ENCODE data around the gene GRM8.

GRM8 gene

DNA sequence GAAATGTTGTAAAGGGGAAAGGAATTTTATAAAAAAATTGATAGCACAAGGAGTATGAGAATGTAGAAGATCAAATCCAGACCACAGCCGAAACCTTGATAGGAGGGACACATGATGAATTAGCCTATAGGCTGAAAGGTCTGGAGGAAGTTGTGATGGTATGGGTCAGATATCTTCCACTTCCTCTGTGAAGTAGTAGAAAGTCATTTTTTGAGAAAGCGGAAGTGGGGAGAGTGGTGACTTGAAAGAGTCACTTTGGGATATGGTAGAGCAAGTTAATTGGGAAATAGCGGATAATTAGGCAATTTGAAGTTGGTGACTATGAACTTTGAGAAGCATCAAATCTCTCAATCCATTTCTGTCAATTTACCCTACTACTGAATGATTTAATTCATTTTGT, 99.4 kb downstream of the GRM8 start:
- no peak overlapping the region for H3K27ac ChIP-seq (ENCODE audit: low read depth, low read length)
- H3K36me3 ChIP-seq (ENCODE audit: control insufficient read depth in 1 of 2, insufficient read depth in 2 of 2, low read length in 2 of 2) = no peaks in the 10 kb centered on the region
- no peak overlapping the region for H3K9ac ChIP-seq (ENCODE audit: low read depth in 1 of 2, low read length in 2 of 2)
- no peak overlapping the region for H3K4me3 ChIP-seq (ENCODE audit: low read depth in 1 of 2, low read length in 2 of 2)
- no peaks in the 10 kb centered on the region for H3K9me3 ChIP-seq (ENCODE audit: control insufficient read depth in 1 of 2, low read length in 2 of 2)
- H3K27me3 ChIP-seq (ENCODE audit: control insufficient read depth in 1 of 2, insufficient read depth in 2 of 2, low read length in 2 of 2) = no peaks in the 10 kb centered on the region
- no peaks in the 10 kb centered on the region for H3K4me1 ChIP-seq (ENCODE audit: control insufficient read depth in 1 of 2, insufficient read depth in 2 of 2, low read length in 2 of 2)

GRCh38 chr7:127152423-127152822, 100.3 kb downstream of the GRM8 start:
- Histone ChIP-seq H3K9ac (ENCODE audit: low read depth in 1 of 2, low read length in 2 of 2) (no peak overlapping the region), H3K4me1 (ENCODE audit: control insufficient read depth in 1 of 2, insufficient read depth in 2 of 2, low read length in 2 of 2) (no peaks in the 10 kb centered on the region), H3K27me3 (ENCODE audit: control insufficient read depth in 1 of 2, insufficient read depth in 2 of 2, low read length in 2 of 2) (no peaks in the 10 kb centered on the region), H3K9me3 (ENCODE audit: control insufficient read depth in 1 of 2, low read length in 2 of 2) (no peaks in the 10 kb centered on the region), H3K27ac (ENCODE audit: low read depth, low read length) (no peak overlapping the region), H3K4me3 (ENCODE audit: low read depth in 1 of 2, low read length in 2 of 2) (no peak overlapping the region), H3K36me3 (ENCODE audit: control insufficient read depth in 1 of 2, insufficient read depth in 2 of 2, low read length in 2 of 2) (no peaks in the 10 kb centered on the region)

DNA sequence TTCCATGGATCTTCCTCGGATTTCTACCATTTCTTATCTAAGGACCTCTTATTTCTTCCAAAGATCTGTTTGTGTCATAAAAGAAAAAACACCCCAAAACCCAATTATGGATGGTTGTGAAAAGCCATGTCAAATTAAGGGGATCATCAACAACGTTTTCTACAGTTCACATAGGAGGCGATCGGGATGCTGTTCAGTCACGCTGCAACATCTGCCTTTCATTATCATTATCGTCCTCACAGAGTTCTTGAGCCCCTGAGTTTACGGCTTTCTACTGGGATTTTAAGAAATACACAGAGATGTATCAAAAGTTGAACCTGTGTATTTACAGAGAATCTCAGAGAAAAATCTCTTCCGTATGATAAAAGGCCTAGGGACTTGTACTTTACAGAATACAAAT, 101.4 kb downstream of the GRM8 start:
- H3K27ac ChIP-seq (ENCODE audit: low read depth, low read length) = no peak overlapping the region
- no peaks in the 10 kb centered on the region for H3K4me1 ChIP-seq (ENCODE audit: control insufficient read depth in 1 of 2, insufficient read depth in 2 of 2, low read length in 2 of 2)
- no peak overlapping the region for H3K9ac ChIP-seq (ENCODE audit: low read depth in 1 of 2, low read length in 2 of 2)
- no peaks in the 10 kb centered on the region for H3K9me3 ChIP-seq (ENCODE audit: control insufficient read depth in 1 of 2, low read length in 2 of 2)
- no peaks in the 10 kb centered on the region for H3K27me3 ChIP-seq (ENCODE audit: control insufficient read depth in 1 of 2, insufficient read depth in 2 of 2, low read length in 2 of 2)
- H3K4me3 ChIP-seq (ENCODE audit: low read depth in 1 of 2, low read length in 2 of 2) = no peak overlapping the region
- H3K36me3 ChIP-seq (ENCODE audit: control insufficient read depth in 1 of 2, insufficient read depth in 2 of 2, low read length in 2 of 2) = no peaks in the 10 kb centered on the region

- H3K27ac ChIP-seq (ENCODE audit: low read depth, low read length) = no peak overlapping the region
- no peaks in the 10 kb centered on the region for H3K27me3 ChIP-seq (ENCODE audit: control insufficient read depth in 1 of 2, insufficient read depth in 2 of 2, low read length in 2 of 2)
- H3K4me3 ChIP-seq (ENCODE audit: low read depth in 1 of 2, low read length in 2 of 2) = no peak overlapping the region
- no peak overlapping the region for H3K9ac ChIP-seq (ENCODE audit: low read depth in 1 of 2, low read length in 2 of 2)
- no peaks in the 10 kb centered on the region for H3K36me3 ChIP-seq (ENCODE audit: control insufficient read depth in 1 of 2, insufficient read depth in 2 of 2, low read length in 2 of 2)
- no peaks in the 10 kb centered on the region for H3K4me1 ChIP-seq (ENCODE audit: control insufficient read depth in 1 of 2, insufficient read depth in 2 of 2, low read length in 2 of 2)
- H3K9me3 ChIP-seq (ENCODE audit: control insufficient read depth in 1 of 2, low read length in 2 of 2) = no peaks in the 10 kb centered on the region
These were observed 102.2 kb downstream of the GRM8 start for GRCh38 chr7:127150543-127150942.

DNA sequence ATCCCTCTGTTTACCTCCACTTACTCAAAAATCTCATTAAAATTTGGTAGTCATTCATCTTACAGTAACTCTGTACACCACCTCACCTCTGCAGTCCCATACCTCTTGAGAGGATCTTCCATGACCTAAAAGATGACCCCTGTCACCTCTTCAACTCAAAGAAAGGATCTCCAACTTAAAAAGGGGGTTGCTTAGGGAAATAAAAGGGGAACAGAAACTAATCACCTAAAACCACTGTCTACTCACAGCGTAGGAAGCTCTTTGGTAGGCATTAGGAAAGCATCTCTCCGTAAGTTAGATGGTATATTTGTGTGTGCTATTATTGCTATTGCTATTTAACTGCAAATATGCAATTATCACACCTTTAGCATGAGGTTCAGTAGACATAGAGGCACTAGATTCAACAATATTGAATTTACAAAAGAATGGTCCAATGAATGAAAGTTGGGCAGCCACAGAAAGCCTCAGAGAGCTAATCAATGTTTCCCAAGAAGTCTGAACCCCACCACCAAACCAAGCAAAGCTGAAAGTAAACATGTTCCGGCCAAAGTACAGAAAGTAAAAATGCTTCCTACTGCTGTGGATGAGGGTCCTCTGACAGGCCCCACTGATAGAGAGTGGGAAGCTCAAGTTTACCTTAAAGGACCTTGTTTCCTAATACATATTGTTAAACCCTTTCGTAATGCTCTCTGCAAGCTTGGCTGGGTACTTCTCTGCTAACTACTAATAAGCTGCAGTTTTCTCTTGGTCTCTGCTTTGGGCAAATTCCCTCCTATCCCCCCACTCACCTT, 105.8 kb downstream of the GRM8 start:
- H3K36me3 ChIP-seq (ENCODE audit: control insufficient read depth in 1 of 2, insufficient read depth in 2 of 2, low read length in 2 of 2) = no peaks in the 10 kb centered on the region
- no peak overlapping the region for H3K9ac ChIP-seq (ENCODE audit: low read depth in 1 of 2, low read length in 2 of 2)
- no peaks in the 10 kb centered on the region for H3K27me3 ChIP-seq (ENCODE audit: control insufficient read depth in 1 of 2, insufficient read depth in 2 of 2, low read length in 2 of 2)
- no peak overlapping the region for H3K4me3 ChIP-seq (ENCODE audit: low read depth in 1 of 2, low read length in 2 of 2)
- no peaks in the 10 kb centered on the region for H3K9me3 ChIP-seq (ENCODE audit: control insufficient read depth in 1 of 2, low read length in 2 of 2)
- H3K27ac ChIP-seq (ENCODE audit: low read depth, low read length) = no peak overlapping the region
- no peaks in the 10 kb centered on the region for H3K4me1 ChIP-seq (ENCODE audit: control insufficient read depth in 1 of 2, insufficient read depth in 2 of 2, low read length in 2 of 2)

DNA sequence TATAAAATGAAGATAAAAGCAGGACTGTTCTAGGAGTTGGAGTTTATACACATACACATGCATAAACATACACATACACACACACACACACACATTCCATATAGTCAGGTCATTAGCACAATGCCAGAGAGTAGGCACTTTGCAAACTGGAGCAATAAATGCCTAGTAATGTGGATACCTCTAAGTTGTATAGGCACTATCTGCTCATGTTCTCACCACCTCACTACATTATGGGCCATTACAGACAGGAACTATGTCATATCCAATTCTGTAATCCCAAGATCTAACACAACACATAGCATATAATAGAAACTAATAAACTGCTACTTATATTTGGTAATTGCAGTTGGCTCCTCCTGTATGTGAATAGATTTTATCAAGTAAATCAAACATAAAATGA, 115.6 kb downstream of the GRM8 start:
- Histone ChIP-seq H3K27me3 (ENCODE audit: control insufficient read depth in 1 of 2, insufficient read depth in 2 of 2, low read length in 2 of 2) (no peaks in the 10 kb centered on the region), H3K9ac (ENCODE audit: low read depth in 1 of 2, low read length in 2 of 2) (no peak overlapping the region), H3K27ac (ENCODE audit: low read depth, low read length) (no peak overlapping the region), H3K9me3 (ENCODE audit: control insufficient read depth in 1 of 2, low read length in 2 of 2) (no peaks in the 10 kb centered on the region), H3K36me3 (ENCODE audit: control insufficient read depth in 1 of 2, insufficient read depth in 2 of 2, low read length in 2 of 2) (no peaks in the 10 kb centered on the region), H3K4me1 (ENCODE audit: control insufficient read depth in 1 of 2, insufficient read depth in 2 of 2, low read length in 2 of 2) (no peaks in the 10 kb centered on the region), H3K4me3 (ENCODE audit: low read depth in 1 of 2, low read length in 2 of 2) (no peak overlapping the region)

GRCh38 chr7:127135871-127136485, 116.8 kb downstream of the GRM8 start:
- Histone ChIP-seq H3K27me3 (ENCODE audit: control insufficient read depth in 1 of 2, insufficient read depth in 2 of 2, low read length in 2 of 2) (no peaks in the 10 kb centered on the region), H3K4me1 (ENCODE audit: control insufficient read depth in 1 of 2, insufficient read depth in 2 of 2, low read length in 2 of 2) (no peaks in the 10 kb centered on the region), H3K4me3 (ENCODE audit: low read depth in 1 of 2, low read length in 2 of 2) (no peak overlapping the region), H3K9ac (ENCODE audit: low read depth in 1 of 2, low read length in 2 of 2) (no peak overlapping the region), H3K27ac (ENCODE audit: low read depth, low read length) (no peak overlapping the region), H3K36me3 (ENCODE audit: control insufficient read depth in 1 of 2, insufficient read depth in 2 of 2, low read length in 2 of 2) (no peaks in the 10 kb centered on the region), H3K9me3 (ENCODE audit: control insufficient read depth in 1 of 2, low read length in 2 of 2) (no peaks in the 10 kb centered on the region)

DNA sequence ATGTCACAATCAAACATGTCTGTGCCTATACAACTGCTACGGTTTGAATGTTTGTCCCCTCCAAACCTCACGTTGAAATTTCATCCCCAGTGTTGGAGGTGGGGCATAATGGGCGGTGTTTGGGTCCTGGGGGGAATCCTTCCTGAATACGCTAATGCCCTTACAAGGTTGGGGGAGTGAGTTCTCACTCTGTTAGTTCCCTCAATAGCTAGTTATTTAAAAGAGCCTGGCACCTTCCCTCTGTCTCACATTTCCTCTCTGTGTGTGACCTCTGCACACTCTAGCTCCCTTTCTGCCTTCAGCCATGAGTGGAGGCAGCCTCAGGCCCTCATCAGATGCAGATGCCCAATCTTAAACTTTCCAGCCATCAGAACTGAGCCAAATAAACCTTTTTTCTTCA, 129.5 kb downstream of the GRM8 start:
- Histone ChIP-seq H3K4me1 (ENCODE audit: control insufficient read depth in 1 of 2, insufficient read depth in 2 of 2, low read length in 2 of 2) (no peaks in the 10 kb centered on the region), H3K9me3 (ENCODE audit: control insufficient read depth in 1 of 2, low read length in 2 of 2) (no peaks in the 10 kb centered on the region), H3K27me3 (ENCODE audit: control insufficient read depth in 1 of 2, insufficient read depth in 2 of 2, low read length in 2 of 2) (no peaks in the 10 kb centered on the region), H3K4me3 (ENCODE audit: low read depth in 1 of 2, low read length in 2 of 2) (no peak overlapping the region), H3K36me3 (ENCODE audit: control insufficient read depth in 1 of 2, insufficient read depth in 2 of 2, low read length in 2 of 2) (no peaks in the 10 kb centered on the region), H3K9ac (ENCODE audit: low read depth in 1 of 2, low read length in 2 of 2) (no peak overlapping the region), H3K27ac (ENCODE audit: low read depth, low read length) (no peak overlapping the region)

DNA sequence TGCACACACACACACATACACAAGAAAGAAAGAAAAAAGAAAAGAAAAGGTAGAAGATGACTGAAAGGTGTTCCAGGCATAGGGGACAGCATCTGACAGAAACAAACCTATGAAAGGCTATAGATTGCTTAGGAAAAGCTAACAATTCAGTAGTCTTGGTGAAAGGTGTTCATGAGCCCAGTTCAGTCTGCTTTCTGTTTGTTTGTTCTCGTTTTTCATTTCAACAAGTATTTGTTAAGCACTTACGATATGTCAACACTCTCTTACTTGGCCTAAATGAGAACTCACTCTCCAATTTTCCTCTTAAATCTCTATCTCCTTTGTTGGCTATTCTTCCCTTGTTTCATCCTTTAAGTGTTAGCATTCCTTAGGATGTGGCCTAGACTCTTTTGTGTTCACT, 133.2 kb downstream of the GRM8 start:
- H3K36me3 ChIP-seq (ENCODE audit: control insufficient read depth in 1 of 2, insufficient read depth in 2 of 2, low read length in 2 of 2) = no peaks in the 10 kb centered on the region
- no peaks in the 10 kb centered on the region for H3K27me3 ChIP-seq (ENCODE audit: control insufficient read depth in 1 of 2, insufficient read depth in 2 of 2, low read length in 2 of 2)
- no peak overlapping the region for H3K9ac ChIP-seq (ENCODE audit: low read depth in 1 of 2, low read length in 2 of 2)
- H3K4me1 ChIP-seq (ENCODE audit: control insufficient read depth in 1 of 2, insufficient read depth in 2 of 2, low read length in 2 of 2) = no peaks in the 10 kb centered on the region
- no peak overlapping the region for H3K27ac ChIP-seq (ENCODE audit: low read depth, low read length)
- no peak overlapping the region for H3K4me3 ChIP-seq (ENCODE audit: low read depth in 1 of 2, low read length in 2 of 2)
- H3K9me3 ChIP-seq (ENCODE audit: control insufficient read depth in 1 of 2, low read length in 2 of 2) = no peaks in the 10 kb centered on the region

DNA sequence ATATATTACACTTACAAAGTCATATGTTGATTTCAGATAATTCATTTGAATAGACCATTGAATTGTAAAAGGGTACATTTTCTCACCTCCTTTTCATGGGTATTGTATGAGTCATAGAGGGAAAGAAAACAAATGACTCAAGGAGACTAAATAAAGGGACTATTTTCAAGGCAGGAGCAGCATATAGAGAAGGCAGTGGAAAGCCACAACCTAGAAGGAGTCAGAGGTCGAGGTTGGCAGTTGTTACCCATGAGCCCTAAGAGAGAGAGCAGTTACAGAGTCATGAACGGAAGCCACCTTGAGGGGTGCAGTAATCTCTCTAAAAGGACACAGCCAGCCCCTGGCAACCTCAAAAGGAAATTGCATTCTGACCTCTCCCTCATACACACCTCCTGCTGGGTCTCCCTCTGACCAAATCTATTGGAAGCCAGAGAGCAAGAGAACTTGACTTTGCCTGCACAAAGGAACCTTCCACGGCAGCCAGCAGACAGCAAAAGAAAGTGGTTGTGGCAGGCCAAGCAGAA, 137.9 kb downstream of the GRM8 start:
- no peak overlapping the region for H3K9ac ChIP-seq (ENCODE audit: low read depth in 1 of 2, low read length in 2 of 2)
- no peaks in the 10 kb centered on the region for H3K9me3 ChIP-seq (ENCODE audit: control insufficient read depth in 1 of 2, low read length in 2 of 2)
- H3K27me3 ChIP-seq (ENCODE audit: control insufficient read depth in 1 of 2, insufficient read depth in 2 of 2, low read length in 2 of 2) = no peaks in the 10 kb centered on the region
- H3K36me3 ChIP-seq (ENCODE audit: control insufficient read depth in 1 of 2, insufficient read depth in 2 of 2, low read length in 2 of 2) = no peaks in the 10 kb centered on the region
- no peak overlapping the region for H3K27ac ChIP-seq (ENCODE audit: low read depth, low read length)
- H3K4me1 ChIP-seq (ENCODE audit: control insufficient read depth in 1 of 2, insufficient read depth in 2 of 2, low read length in 2 of 2) = no peaks in the 10 kb centered on the region
- no peak overlapping the region for H3K4me3 ChIP-seq (ENCODE audit: low read depth in 1 of 2, low read length in 2 of 2)

Data from duodenal mucosa (tissue), 2 donors.